Caco-2 (cell line): ENCODE data around the gene STARD10. TPM values are rescaled to one million over a fixed set of nuclear protein-coding genes. Genes with fewer than 3 reads are reported as not detected.

Source experiments
- BruUV-seq: library from RNA; stranded (reverse); fragments of 400-500 nt; replicated peaks from 2 replicates; lab custom pipeline; 2021; lab: Mats Ljungman, UMichigan
- CTCF ChIA-PET: fragments of 300-600 bp; sonication (Branson Sonifier 250); formaldehyde crosslinking; loops from one replicate; lab custom pipeline; 2022; ENCODE audit warnings: antibody characterized with exemption; lab: Charles Lee
- POLR2A ChIA-PET: fragments of 300-600 bp; sonication (Branson Sonifier 250); formaldehyde crosslinking; loops from one replicate; lab custom pipeline; 2022; ENCODE audit warnings: antibody characterized with exemption; lab: Charles Lee
- DNase-seq, 2 experiments: peaks; one replicate each; pipeline versions ENCODE4 v3.0.0 to v3.0.0-alpha.2; 2020 to 2022
- H3K27me3 ChIP-seq: replicated peaks from 2 replicates; pipeline ENCODE4 v1.6.0; 2011; ENCODE audit warnings: low read length; ENCODE audit not compliant: control insufficient read depth, insufficient read depth
- H3K36me3 ChIP-seq: 2 replicates; pipeline ENCODE4 v1.5.1; 2011; ENCODE audit warnings: low read length; ENCODE audit not compliant: control insufficient read depth, insufficient read depth
- H3K4me1 ChIP-seq: fragments of 250-450 bp; sonication (Bioruptor Pico); 2 replicates; pipeline ENCODE4 v1.5.1; 2020; ENCODE audit warnings: mild to moderate bottlenecking
- H3K4me3 ChIP-seq: 2 replicates; pipeline ENCODE4 v1.5.1; 2011; ENCODE audit warnings: low read depth, mild to moderate bottlenecking, control low read depth, low read length
- H3K9me3 ChIP-seq: fragments of 250-450 bp; sonication (Bioruptor Pico); 2 replicates; pipeline ENCODE4 v1.5.1; 2020; ENCODE audit warnings: mild to moderate bottlenecking, moderate library complexity
- H3K27ac Mint-ChIP-seq: one replicate; pipeline ENCODE4 v1.8.0; 2022; ENCODE audit warnings: mixed read lengths; ENCODE audit not compliant: unreplicated experiment
- H3K27me3 Mint-ChIP-seq: one replicate; pipeline ENCODE4 v1.8.0; 2022; ENCODE audit warnings: mixed read lengths; ENCODE audit not compliant: insufficient read depth, unreplicated experiment
- H3K36me3 Mint-ChIP-seq: one replicate; pipeline ENCODE4 v1.8.0; 2022; ENCODE audit warnings: mild to moderate bottlenecking, mixed read lengths; ENCODE audit not compliant: insufficient read depth, unreplicated experiment
- H3K4me1 Mint-ChIP-seq: one replicate; pipeline ENCODE4 v1.8.0; 2022; ENCODE audit warnings: low read depth, mixed read lengths; ENCODE audit not compliant: unreplicated experiment
- H3K4me3 Mint-ChIP-seq: one replicate; pipeline ENCODE4 v1.8.0; 2022; ENCODE audit warnings: mild to moderate bottlenecking, moderate library complexity, mixed read lengths; ENCODE audit not compliant: unreplicated experiment
- H3K9me3 Mint-ChIP-seq: one replicate; pipeline ENCODE4 v1.8.0; 2022; ENCODE audit warnings: mixed read lengths; ENCODE audit not compliant: unreplicated experiment
- intact Hi-C: fragments of 100-400 bp; cut with micrococcal nuclease; formaldehyde crosslinking; loops from one replicate; pipeline ENCODE4 v1.10.0; 2022; ENCODE audit not compliant: unreplicated experiment
- total RNA-seq: library from RNA; stranded (reverse); gene quantifications from 2 replicates; pipeline ENCODE4 v1.2.3, GENCODE V29; 2022
- TF ChIP-seq, protein P1 (sequence below), 2 experiments: fragments of 200-600 bp in 1 of 2; IDR thresholded peaks; 1 replicate in 1 of 2; 2 replicates in 1 of 2; pipeline versions ENCODE4 v1.5.1 to v1.8.0; 2011 to 2022; ENCODE audit warnings: antibody characterized with exemption in 1 of 2, control low read depth in 1 of 2, inconsistent platforms in 1 of 2, low read depth in 1 of 2, low read length in 1 of 2, mild to moderate bottlenecking in 1 of 2, moderate library complexity in 1 of 2; ENCODE audit not compliant: insufficient read depth in 1 of 2, severe bottlenecking in 1 of 2, unreplicated experiment in 1 of 2

The STARD10 gene
- total RNA-seq, 1 experiment from 2014 or later = 492 TPM

DNA sequence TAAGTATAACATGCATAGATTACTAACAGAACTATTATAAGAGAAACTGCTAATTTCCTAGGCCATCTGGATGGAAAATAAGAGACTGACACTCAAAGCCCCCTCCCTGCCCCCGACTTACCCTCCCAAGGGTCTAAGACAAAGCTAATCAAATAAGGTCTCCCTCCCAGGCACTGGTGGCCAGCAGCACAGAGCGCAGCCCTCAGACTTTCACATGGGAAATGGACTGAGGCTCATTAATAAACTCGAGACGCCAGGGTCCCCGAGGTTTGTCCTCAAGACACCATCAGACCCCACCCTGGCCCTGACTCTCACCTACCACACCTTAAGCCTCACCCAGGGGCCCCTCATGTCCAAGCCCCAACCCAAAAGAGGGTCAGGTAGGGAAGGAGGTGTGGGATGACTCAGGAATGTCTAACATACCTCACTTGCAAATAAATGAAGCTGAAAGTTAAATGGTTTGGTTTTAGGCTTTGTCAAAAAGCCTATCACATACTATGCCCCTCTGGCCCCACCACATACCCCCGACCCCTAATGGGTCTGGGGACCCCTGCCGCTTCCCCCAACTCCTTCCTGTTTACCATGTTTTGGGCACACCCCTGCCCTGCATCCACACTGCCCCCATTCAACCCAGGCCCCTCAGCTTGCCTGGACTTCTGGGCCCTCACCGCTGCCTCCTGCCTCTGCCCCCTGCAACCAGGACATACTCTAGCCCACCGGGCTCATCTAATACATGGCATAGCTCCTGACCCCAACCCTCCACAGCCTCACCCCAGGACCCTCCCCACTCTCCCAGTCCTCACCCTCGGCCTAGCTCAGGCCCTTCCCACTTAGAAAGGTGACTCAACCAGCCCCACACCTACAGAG, 53.1 kb downstream of the STARD10 start:
- H3K36me3 Mint-ChIP-seq = peaks cover 22% of the 10 kb centered on the region
- DNase-seq = peak in 1 of 2 experiments; percentile 38
- BruUV-seq = no TSS peak
- H3K4me3 ChIP-seq = no peak overlapping the region
- peak overlapping the region; percentile 54 for H3K4me3 Mint-ChIP-seq
- H3K27ac Mint-ChIP-seq = peak overlapping the region; percentile 91
- H3K27me3 Mint-ChIP-seq = no peaks in the 10 kb centered on the region
- ChIA-PET POLR2A (interaction anchor here (0.6 to 1.0 kb wide), 2 partner anchors 19 to 41 kb away, joined by 3 to 4 read pairs; no protein-coding TSS in a partner anchor), CTCF (interaction anchor here (0.6 to 3.4 kb wide), 7 partner anchors 11 to 72 kb away, joined by 3 to 20 read pairs (median 4); partner anchors contain the start of gene STARD10)
- H3K4me1 Mint-ChIP-seq = peaks cover 56% of the 10 kb centered on the region
- TF ChIP-seq, protein P1, sequence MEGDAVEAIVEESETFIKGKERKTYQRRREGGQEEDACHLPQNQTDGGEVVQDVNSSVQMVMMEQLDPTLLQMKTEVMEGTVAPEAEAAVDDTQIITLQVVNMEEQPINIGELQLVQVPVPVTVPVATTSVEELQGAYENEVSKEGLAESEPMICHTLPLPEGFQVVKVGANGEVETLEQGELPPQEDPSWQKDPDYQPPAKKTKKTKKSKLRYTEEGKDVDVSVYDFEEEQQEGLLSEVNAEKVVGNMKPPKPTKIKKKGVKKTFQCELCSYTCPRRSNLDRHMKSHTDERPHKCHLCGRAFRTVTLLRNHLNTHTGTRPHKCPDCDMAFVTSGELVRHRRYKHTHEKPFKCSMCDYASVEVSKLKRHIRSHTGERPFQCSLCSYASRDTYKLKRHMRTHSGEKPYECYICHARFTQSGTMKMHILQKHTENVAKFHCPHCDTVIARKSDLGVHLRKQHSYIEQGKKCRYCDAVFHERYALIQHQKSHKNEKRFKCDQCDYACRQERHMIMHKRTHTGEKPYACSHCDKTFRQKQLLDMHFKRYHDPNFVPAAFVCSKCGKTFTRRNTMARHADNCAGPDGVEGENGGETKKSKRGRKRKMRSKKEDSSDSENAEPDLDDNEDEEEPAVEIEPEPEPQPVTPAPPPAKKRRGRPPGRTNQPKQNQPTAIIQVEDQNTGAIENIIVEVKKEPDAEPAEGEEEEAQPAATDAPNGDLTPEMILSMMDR (IDR thresholded peaks at IDR 0.05; ENCODE audit: insufficient read depth in 1 of 2, low read depth in 1 of 2, low read length in 1 of 2, severe bottlenecking in 1 of 2, unreplicated experiment in 1 of 2) = no peak
- intact Hi-C loops = no loop called here
- peaks cover 35% of the 10 kb centered on the region for H3K4me1 ChIP-seq
- H3K9me3 Mint-ChIP-seq = no peaks in the 10 kb centered on the region
- H3K9me3 ChIP-seq = no peaks in the 10 kb centered on the region
- 0 out of 2 replicates have a peak, but pooled peaks cover 1% of the 10 kb centered on the region for H3K36me3 ChIP-seq
- H3K27me3 ChIP-seq = no peaks in the 10 kb centered on the region

DNA sequence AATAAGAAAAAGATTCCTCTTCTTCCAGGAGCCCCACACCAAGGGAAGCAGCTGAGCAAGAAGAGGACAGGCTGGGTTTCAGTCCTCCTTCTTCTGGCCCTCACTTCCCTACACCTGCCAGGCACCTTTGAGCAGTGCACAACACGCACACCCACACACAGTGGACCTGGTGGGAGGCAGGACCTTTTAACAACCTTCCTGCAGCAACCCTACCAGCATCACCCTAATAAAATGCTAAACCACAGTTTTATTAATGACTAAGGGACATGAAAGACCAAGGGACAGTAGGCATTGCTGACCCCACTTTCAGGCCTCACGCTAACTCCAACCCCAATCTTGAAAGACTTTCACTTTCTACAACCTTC, 53.8 kb downstream of the STARD10 start:
- no peak overlapping the region for H3K4me3 ChIP-seq
- H3K27me3 Mint-ChIP-seq = no peaks in the 10 kb centered on the region
- H3K4me3 Mint-ChIP-seq = no peak overlapping the region
- DNase-seq = no peak
- ChIA-PET POLR2A (interaction anchor here (0.6 kb wide), 1 partner anchor 19 kb away, joined by 3 read pairs; no protein-coding TSS in a partner anchor), CTCF (interaction anchor here (3.4 kb wide), 1 partner anchor 15 kb away, joined by 20 read pairs; no protein-coding TSS in a partner anchor)
- intact Hi-C loops = no loop called here
- 0 out of 2 replicates have a peak, but pooled peaks cover 1% of the 10 kb centered on the region for H3K36me3 ChIP-seq
- H3K27me3 ChIP-seq = no peaks in the 10 kb centered on the region
- H3K4me1 ChIP-seq = peaks cover 40% of the 10 kb centered on the region
- no TSS peak for BruUV-seq
- H3K4me1 Mint-ChIP-seq = peaks cover 56% of the 10 kb centered on the region
- no peaks in the 10 kb centered on the region for H3K9me3 Mint-ChIP-seq
- peaks cover 22% of the 10 kb centered on the region for H3K36me3 Mint-ChIP-seq
- peak overlapping the region; percentile 91 for H3K27ac Mint-ChIP-seq
- no peaks in the 10 kb centered on the region for H3K9me3 ChIP-seq
- TF ChIP-seq, protein P1 (IDR thresholded peaks at IDR 0.05; ENCODE audit: insufficient read depth in 1 of 2, low read depth in 1 of 2, low read length in 1 of 2, severe bottlenecking in 1 of 2, unreplicated experiment in 1 of 2) = no peak

DNA sequence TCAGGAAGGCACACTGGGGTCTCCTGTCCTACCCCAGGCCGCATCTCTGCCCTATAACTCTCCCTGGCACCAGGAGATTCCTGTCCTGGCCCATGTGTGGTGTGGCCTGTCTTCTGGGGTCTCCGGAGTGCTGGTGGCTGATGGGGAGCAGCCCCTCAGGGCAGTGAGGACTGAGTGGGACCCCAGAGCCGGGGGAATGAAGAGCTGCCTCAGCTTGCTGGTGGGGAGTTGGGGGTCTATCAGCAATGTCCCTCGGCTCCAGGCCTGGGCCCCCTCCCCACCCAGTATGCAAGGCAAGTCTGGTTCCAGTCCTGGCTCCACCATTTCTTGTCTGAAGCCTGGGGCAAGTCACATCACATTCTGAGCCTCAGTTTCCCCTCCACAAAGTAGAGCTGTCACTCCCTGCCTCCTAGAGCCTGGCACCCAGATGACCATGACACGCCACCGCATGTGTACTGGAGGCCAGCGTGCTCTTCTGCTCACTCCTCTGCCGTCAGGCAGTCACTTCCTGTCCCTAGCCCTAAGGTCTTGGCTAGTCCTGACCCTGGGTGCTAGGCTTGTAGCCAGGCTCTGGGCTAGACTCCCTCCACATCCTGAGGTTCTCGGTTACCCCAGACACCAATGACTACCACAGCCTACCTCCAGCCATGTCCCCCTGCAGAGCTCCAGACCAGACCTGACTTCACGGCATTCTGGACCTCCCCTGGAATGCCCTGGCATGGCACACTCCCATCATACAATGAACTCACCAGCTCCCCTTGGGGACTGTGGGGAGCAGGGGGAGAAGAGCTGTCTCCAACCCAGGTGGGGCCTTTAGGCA, 54.4 kb downstream of the STARD10 start:
- H3K4me3 ChIP-seq = no peak overlapping the region
- 0 out of 2 replicates have a peak, but pooled peaks cover 1% of the 10 kb centered on the region for H3K36me3 ChIP-seq
- peaks cover 40% of the 10 kb centered on the region for H3K4me1 ChIP-seq
- Mint-ChIP-seq H3K4me3 (no peak overlapping the region), H3K27ac (no peak overlapping the region), H3K4me1 (peaks cover 54% of the 10 kb centered on the region), H3K9me3 (no peaks in the 10 kb centered on the region), H3K27me3 (no peaks in the 10 kb centered on the region), H3K36me3 (peaks cover 22% of the 10 kb centered on the region)
- CTCF ChIA-PET = interaction anchor here (3.4 kb wide), 1 partner anchor 14 kb away, joined by 20 read pairs; no protein-coding TSS in a partner anchor
- no TSS peak for BruUV-seq
- no peak for DNase-seq
- intact Hi-C loops = no loop called here
- H3K9me3 ChIP-seq = no peaks in the 10 kb centered on the region
- POLR2A ChIA-PET = interaction anchor here (0.6 kb wide), 1 partner anchor 20 kb away, joined by 3 read pairs; no protein-coding TSS in a partner anchor
- H3K27me3 ChIP-seq = no peaks in the 10 kb centered on the region
- TF ChIP-seq, protein P1 (IDR thresholded peaks at IDR 0.05; ENCODE audit: insufficient read depth in 1 of 2, low read depth in 1 of 2, low read length in 1 of 2, severe bottlenecking in 1 of 2, unreplicated experiment in 1 of 2) = no peak
